ENCODE data around the gene NELL1.

DNA sequence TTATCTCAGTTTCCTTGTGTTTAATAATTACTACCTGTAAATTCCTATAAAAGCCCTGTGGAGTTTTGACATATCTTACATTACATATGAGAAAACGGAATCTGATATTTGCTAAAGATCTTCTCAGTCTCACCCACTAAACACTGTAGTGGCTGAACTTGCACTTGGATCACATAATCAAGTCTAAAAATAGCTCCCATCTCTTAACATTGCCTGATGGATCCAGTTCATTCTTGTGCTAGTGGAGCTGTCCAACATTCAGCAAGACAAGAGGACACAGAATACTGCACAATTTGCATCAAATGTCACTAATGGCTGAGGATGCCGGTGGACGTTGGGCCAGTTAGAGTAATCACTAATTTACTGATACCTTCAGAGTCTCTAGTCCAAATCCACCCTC lies 953.6 kb downstream of the NELL1 start:
- TF ChIP-seq, protein P1, sequence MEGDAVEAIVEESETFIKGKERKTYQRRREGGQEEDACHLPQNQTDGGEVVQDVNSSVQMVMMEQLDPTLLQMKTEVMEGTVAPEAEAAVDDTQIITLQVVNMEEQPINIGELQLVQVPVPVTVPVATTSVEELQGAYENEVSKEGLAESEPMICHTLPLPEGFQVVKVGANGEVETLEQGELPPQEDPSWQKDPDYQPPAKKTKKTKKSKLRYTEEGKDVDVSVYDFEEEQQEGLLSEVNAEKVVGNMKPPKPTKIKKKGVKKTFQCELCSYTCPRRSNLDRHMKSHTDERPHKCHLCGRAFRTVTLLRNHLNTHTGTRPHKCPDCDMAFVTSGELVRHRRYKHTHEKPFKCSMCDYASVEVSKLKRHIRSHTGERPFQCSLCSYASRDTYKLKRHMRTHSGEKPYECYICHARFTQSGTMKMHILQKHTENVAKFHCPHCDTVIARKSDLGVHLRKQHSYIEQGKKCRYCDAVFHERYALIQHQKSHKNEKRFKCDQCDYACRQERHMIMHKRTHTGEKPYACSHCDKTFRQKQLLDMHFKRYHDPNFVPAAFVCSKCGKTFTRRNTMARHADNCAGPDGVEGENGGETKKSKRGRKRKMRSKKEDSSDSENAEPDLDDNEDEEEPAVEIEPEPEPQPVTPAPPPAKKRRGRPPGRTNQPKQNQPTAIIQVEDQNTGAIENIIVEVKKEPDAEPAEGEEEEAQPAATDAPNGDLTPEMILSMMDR (IDR thresholded peaks at IDR 0.05): no peak
- no peak for TF ChIP-seq POLR2A (IDR thresholded peaks at IDR 0.05)
- TF ChIP-seq POLR2AphosphoS5 (IDR thresholded peaks at IDR 0.05): no peak

All from prostate gland (tissue), 2 donors.